ENCODE data around the gene SFRP4.

DNA sequence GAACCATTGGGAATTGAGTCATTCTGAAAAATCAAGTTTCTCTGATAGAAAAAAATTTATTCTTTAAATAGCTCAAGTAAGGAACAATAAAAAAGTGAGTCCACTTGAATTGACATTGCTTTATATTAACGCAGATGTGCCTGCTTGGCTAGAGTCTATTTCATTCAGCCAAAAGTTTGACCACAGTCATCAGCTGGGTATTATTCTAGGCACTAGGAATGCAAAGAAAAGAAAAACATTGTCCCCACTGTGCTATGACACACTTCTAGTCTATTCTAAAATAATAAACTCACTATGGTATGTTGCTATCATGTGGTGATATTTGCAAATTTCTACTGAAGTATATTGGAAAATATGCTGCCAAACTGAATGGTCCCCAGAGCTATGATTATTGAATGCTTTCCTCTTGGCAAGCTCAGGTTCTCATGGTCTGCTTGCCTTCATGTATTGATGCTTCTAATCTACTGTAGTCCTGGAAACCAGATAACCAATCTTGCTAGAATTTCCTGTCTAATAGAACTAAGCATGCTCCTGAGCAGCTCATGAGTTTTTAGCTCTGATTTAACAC lies 8.3 kb downstream of the SFRP4 start:
- TF ChIP-seq CEBPB (IDR thresholded peaks at IDR 0.05; ENCODE audit: low read depth, low read length) (no peak), POLR2A (IDR thresholded peaks at IDR 0.05; ENCODE audit: low read depth, low read length) (no peak), SMC3 (IDR thresholded peaks at IDR 0.05; ENCODE audit: low read depth, low read length) (no peak), RCOR1 (IDR thresholded peaks at IDR 0.05; ENCODE audit: insufficient replicate concordance, low read length) (no peak), RFX5 (IDR thresholded peaks at IDR 0.05; ENCODE audit: low read depth, low read length) (no peak), NFE2L2 (IDR thresholded peaks at IDR 0.05; ENCODE audit: low read depth, low read length) (no peak)
- TF ChIP-seq, protein P1, sequence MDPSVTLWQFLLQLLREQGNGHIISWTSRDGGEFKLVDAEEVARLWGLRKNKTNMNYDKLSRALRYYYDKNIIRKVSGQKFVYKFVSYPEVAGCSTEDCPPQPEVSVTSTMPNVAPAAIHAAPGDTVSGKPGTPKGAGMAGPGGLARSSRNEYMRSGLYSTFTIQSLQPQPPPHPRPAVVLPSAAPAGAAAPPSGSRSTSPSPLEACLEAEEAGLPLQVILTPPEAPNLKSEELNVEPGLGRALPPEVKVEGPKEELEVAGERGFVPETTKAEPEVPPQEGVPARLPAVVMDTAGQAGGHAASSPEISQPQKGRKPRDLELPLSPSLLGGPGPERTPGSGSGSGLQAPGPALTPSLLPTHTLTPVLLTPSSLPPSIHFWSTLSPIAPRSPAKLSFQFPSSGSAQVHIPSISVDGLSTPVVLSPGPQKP (IDR thresholded peaks at IDR 0.05; ENCODE audit: borderline replicate concordance, low read depth, low read length): no peak
- TF ChIP-seq, protein P2, sequence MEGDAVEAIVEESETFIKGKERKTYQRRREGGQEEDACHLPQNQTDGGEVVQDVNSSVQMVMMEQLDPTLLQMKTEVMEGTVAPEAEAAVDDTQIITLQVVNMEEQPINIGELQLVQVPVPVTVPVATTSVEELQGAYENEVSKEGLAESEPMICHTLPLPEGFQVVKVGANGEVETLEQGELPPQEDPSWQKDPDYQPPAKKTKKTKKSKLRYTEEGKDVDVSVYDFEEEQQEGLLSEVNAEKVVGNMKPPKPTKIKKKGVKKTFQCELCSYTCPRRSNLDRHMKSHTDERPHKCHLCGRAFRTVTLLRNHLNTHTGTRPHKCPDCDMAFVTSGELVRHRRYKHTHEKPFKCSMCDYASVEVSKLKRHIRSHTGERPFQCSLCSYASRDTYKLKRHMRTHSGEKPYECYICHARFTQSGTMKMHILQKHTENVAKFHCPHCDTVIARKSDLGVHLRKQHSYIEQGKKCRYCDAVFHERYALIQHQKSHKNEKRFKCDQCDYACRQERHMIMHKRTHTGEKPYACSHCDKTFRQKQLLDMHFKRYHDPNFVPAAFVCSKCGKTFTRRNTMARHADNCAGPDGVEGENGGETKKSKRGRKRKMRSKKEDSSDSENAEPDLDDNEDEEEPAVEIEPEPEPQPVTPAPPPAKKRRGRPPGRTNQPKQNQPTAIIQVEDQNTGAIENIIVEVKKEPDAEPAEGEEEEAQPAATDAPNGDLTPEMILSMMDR (conservative IDR thresholded peaks at IDR 0.05; ENCODE audit: low read depth, low read length): no peak
- TF ChIP-seq, protein P3, sequence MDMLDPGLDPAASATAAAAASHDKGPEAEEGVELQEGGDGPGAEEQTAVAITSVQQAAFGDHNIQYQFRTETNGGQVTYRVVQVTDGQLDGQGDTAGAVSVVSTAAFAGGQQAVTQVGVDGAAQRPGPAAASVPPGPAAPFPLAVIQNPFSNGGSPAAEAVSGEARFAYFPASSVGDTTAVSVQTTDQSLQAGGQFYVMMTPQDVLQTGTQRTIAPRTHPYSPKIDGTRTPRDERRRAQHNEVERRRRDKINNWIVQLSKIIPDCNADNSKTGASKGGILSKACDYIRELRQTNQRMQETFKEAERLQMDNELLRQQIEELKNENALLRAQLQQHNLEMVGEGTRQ (IDR thresholded peaks at IDR 0.05; ENCODE audit: low read depth, low read length): no peak

Measured in IMR-90 (cell line).